K562 (cell line): ENCODE results near the gene MBOAT7. TPM values are rescaled to one million over a fixed set of nuclear protein-coding genes. Genes with fewer than 3 reads are reported as not detected.

Source experiments
- CHAMP1 ChIP-seq: fragments of 450-650 bp; IDR thresholded peaks from 2 replicates; pipeline ENCODE4 v1.6.1; 2016; ENCODE audit warnings: mild to moderate bottlenecking
- CHD1 ChIP-seq: fragments of 200-600 bp; sonication (generic); IDR thresholded peaks from one replicate; pipeline ENCODE4 v1.6.1; 2012; ENCODE audit warnings: mild to moderate bottlenecking, moderate library complexity, low read length, inconsistent platforms
- E2F3 ChIP-seq: fragments of 250-450 bp; sonication (Bioruptor Pico); IDR thresholded peaks from 2 replicates; pipeline ENCODE4 v1.4.0; 2020; ENCODE audit warnings: mild to moderate bottlenecking
- ETV5 ChIP-seq: sonication (generic); formaldehyde crosslinking; IDR thresholded peaks from 2 replicates; pipeline ENCODE4 v1.4.0; 2020; ENCODE audit warnings: low read depth, mild to moderate bottlenecking, missing genetic modification reagents
- FOS ChIP-seq: IDR thresholded peaks from 3 replicates; pipeline ENCODE4 v1.6.1; 2011; ENCODE audit not compliant: insufficient read length; ENCODE audit errors: extremely low read depth
- FOXA1 ChIP-seq: fragments of 450-650 bp; IDR thresholded peaks from 2 replicates; pipeline ENCODE4 v1.6.1; 2016; ENCODE audit warnings: mild to moderate bottlenecking, borderline replicate concordance
- FOXA3 ChIP-seq, 2 experiments: fragments of 450-650 bp in 1 of 2; sonication (generic) in 1 of 2; formaldehyde crosslinking; IDR thresholded peaks in 1 of 2; conservative IDR thresholded peaks in 1 of 2; 2 replicates each; pipeline versions ENCODE4 v1.4.0 to v1.8.0; 2020 to 2022; ENCODE audit warnings: mild to moderate bottlenecking in 2 of 2, missing genetic modification reagents in 1 of 2
- FOXP1 ChIP-seq: sonication (generic); formaldehyde crosslinking; IDR thresholded peaks from 2 replicates; pipeline ENCODE4 v1.8.0; 2022; ENCODE audit warnings: mild to moderate bottlenecking, missing genetic modification reagents
- MLX ChIP-seq, 2 experiments: fragments of 450-650 bp in 1 of 2; sonication (generic) in 1 of 2; formaldehyde crosslinking; conservative IDR thresholded peaks; 2 replicates each; pipeline versions ENCODE4 v1.4.0 to v1.8.1; 2020 to 2022; ENCODE audit warnings: mild to moderate bottlenecking in 1 of 2, missing genetic modification reagents in 1 of 2
- PREB ChIP-seq: sonication (generic); formaldehyde crosslinking; IDR thresholded peaks from 2 replicates; pipeline ENCODE4 v1.8.1; 2023; ENCODE audit warnings: mild to moderate bottlenecking, missing genetic modification reagents
- RBM17 ChIP-seq: fragments of 200-400 bp; formaldehyde crosslinking; IDR thresholded peaks from 2 replicates; pipeline ENCODE4 v1.6.1; 2017; ENCODE audit warnings: low read depth, mild to moderate bottlenecking, low read length, borderline replicate concordance
- SPI1 ChIP-seq: IDR thresholded peaks from 2 replicates; pipeline ENCODE4 v1.6.1; 2011; ENCODE audit warnings: low read depth, low read length, control low read depth, borderline replicate concordance
- TCF7L2 ChIP-seq: fragments of 150-350 bp; IDR thresholded peaks from 2 replicates; pipeline ENCODE4 v1.6.1; 2016; ENCODE audit warnings: low read depth, mild to moderate bottlenecking, low read length, moderate library complexity
- THRAP3 ChIP-seq: fragments of 450-650 bp; IDR thresholded peaks from 2 replicates; pipeline ENCODE4 v1.6.1; 2016; ENCODE audit warnings: mild to moderate bottlenecking, inconsistent platforms, borderline replicate concordance
- ZFP1 ChIP-seq: fragments of 450-650 bp; formaldehyde crosslinking; IDR thresholded peaks from 2 replicates; pipeline ENCODE4 v1.4.0; 2020; ENCODE audit warnings: mild to moderate bottlenecking, mixed read lengths
- ZNF184 ChIP-seq: sonication (generic); formaldehyde crosslinking; IDR thresholded peaks from 2 replicates; pipeline ENCODE4 v1.5.0; 2020; ENCODE audit warnings: missing genetic modification reagents
- ZNF311 ChIP-seq: fragments of 250-450 bp; sonication (Bioruptor Pico); IDR thresholded peaks from 2 replicates; pipeline ENCODE4 v1.4.0; 2020; ENCODE audit warnings: mild to moderate bottlenecking, moderate library complexity
- polyA plus RNA-seq, 8 experiments: library from polyadenylated mRNA; depleted of rRNA in 4 of 8; stranded (reverse) in 5 of 8; unstranded in 3 of 8; fragments of >200 nt; fragmentation: Nextera tagmentation in 2 of 8; fragmentation: Illumina TruSeq in 1 of 8; extraction: Ambion mirVana in 2 of 8; extraction: Trizol in 1 of 8; gene quantifications; 2 replicates each; pipeline versions ENCODE4 v1.2.1 to v1.2.3, GENCODE V29; 2011 to 2014; ENCODE audit warnings: inconsistent platforms in 1 of 8, missing spikeins in 1 of 8
- total RNA-seq, 7 experiments: library from RNA; depleted of rRNA in 6 of 7; stranded (reverse); fragments of >200 nt in 6 of 7; fragmentation: Illumina TruSeq in 2 of 7; extraction: Trizol in 2 of 7; gene quantifications; 2 replicates each; pipeline versions ENCODE4 v1.2.1 to v1.2.3, GENCODE V29; 2011 to 2021; ENCODE audit warnings: low replicate concordance in 1 of 7
- TF ChIP-seq, protein P1 (sequence below): sonication (generic); formaldehyde crosslinking; IDR thresholded peaks from 2 replicates; pipeline ENCODE4 v1.8.1; 2023; ENCODE audit warnings: missing genetic modification reagents, mild to moderate bottlenecking, borderline replicate concordance

Gene MBOAT7
- total and polyA plus RNA-seq, 9 of the 15 experiments (the other 6 are each of a cell fraction or from before 2014, with no cell fraction given): 1.4 to 153 (median 56.1) TPM

DNA sequence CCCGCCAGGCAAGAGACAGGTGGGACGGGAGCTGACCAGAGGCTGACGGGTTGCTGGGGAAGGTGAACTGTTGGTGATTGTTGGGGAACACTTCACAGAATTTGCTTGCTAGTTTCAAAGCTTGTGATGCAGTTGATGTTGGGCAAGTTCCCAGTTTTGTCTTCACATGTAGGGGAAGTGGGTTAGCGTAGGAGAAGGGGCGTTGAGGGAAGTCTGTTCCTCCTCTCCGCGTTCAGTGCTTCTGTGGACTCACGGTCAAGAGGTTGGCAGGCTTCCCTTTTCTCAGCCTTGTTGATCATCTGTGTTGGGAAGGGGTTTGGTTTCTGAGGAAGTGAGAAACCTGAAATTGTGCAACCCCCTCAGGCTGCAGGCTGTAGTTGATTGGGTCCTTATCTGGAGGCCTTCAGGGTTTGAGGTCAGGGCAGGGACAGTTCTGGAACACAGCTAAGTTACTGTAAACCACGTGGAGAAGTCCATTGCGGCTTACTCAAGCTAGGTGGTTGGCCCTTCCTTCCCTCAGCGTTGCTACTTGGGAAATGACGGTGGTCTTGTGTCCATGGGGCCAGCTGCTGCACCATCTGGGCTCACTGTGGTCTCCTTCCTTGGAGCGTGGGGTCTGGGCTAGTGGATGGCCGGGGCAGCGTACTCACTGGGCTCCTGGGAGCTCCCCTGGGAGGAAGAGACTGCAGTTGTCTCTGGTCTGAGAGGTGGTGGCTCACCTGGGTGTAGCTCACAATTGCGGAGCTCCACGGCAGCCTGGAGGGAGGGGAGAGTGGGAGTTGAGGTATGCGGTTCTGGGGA, 18.8 kb upstream of the MBOAT7 start (continued):
- TF ChIP-seq ZFP1 (CRISPR knock-in tag) (peak; percentile 49; the same call in 1 of the 2 replicates), MLX (CRISPR knock-in tag; conservative IDR thresholded peaks at IDR 0.05) (peak in 1 of 2 experiments; percentile 78; a peak in 2 of 4 replicates), FOS (no peak), CHD1 (no peak), ZNF184 (CRISPR knock-in tag) (no peak), FOXP1 (CRISPR knock-in tag) (peak; percentile 91), PREB (CRISPR knock-in tag) (no peak), THRAP3 (peak; percentile 67; the same call in 1 of the 2 replicates), RBM17 (no peak), ETV5 (peak; percentile 74), E2F3 (CRISPR knock-in tag) (no peak), SPI1 (peak; percentile 98), FOXA3 (CRISPR knock-in tag; conservative IDR thresholded peaks at IDR 0.05 in 1 of 2, IDR thresholded peaks at IDR 0.05 in 1 of 2) (peak; percentile 66 to 89; a peak in 3 of 4 replicates), FOXA1 (no peak), ZNF311 (no peak), TCF7L2 (no peak), CHAMP1 (no peak)
- TF ChIP-seq, protein P1, sequence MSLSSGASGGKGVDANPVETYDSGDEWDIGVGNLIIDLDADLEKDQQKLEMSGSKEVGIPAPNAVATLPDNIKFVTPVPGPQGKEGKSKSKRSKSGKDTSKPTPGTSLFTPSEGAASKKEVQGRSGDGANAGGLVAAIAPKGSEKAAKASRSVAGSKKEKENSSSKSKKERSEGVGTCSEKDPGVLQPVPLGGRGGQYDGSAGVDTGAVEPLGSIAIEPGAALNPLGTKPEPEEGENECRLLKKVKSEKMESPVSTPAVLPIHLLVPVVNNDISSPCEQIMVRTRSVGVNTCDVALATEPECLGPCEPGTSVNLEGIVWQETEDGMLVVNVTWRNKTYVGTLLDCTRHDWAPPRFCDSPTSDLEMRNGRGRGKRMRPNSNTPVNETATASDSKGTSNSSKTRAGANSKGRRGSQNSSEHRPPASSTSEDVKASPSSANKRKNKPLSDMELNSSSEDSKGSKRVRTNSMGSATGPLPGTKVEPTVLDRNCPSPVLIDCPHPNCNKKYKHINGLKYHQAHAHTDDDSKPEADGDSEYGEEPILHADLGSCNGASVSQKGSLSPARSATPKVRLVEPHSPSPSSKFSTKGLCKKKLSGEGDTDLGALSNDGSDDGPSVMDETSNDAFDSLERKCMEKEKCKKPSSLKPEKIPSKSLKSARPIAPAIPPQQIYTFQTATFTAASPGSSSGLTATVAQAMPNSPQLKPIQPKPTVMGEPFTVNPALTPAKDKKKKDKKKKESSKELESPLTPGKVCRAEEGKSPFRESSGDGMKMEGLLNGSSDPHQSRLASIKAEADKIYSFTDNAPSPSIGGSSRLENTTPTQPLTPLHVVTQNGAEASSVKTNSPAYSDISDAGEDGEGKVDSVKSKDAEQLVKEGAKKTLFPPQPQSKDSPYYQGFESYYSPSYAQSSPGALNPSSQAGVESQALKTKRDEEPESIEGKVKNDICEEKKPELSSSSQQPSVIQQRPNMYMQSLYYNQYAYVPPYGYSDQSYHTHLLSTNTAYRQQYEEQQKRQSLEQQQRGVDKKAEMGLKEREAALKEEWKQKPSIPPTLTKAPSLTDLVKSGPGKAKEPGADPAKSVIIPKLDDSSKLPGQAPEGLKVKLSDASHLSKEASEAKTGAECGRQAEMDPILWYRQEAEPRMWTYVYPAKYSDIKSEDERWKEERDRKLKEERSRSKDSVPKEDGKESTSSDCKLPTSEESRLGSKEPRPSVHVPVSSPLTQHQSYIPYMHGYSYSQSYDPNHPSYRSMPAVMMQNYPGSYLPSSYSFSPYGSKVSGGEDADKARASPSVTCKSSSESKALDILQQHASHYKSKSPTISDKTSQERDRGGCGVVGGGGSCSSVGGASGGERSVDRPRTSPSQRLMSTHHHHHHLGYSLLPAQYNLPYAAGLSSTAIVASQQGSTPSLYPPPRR (CRISPR knock-in tag): peak; percentile 93
